Measurements from ENCODE around the gene LGMN.

DNA sequence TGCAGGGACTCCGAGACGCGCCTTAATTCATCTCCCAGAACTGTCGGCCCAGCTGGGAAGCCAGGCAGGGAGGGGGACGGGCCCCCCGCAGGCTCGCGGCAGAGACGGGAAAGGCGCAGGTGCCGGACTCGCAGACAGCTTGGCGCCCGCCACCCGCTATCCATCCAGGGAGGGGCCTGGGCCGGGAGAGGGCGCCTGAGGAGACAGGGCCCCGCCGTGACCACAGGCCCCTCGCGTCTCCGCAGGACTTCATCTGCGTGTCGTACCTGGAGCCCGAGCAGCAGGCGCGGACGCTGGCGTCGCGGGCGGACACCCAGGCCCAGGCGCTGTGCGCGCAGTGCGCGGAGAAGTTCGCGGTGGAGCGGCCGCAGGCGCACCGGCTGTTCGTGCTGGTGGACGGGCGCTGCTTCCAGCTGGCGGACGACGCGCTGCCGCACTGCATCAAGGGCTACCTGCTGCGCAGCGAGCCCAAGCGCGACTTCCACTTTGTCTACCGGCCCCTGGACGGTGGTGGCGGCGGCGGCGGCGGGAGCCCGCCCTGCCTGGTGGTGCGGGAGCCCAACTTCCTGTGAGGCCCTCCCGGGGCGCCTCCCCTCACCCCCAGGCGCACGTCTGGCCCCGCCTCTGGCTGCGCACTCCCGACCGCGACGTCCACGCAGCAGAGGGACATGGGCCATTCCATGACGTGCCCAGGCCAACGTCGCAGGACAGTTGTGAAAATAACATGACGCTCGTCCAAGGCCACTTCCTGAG is 60.6 kb downstream of the LGMN start:
- TF ChIP-seq POLR2AphosphoS5 (IDR thresholded peaks at IDR 0.05; ENCODE audit: low read depth): no peak
- TF ChIP-seq, protein P1, sequence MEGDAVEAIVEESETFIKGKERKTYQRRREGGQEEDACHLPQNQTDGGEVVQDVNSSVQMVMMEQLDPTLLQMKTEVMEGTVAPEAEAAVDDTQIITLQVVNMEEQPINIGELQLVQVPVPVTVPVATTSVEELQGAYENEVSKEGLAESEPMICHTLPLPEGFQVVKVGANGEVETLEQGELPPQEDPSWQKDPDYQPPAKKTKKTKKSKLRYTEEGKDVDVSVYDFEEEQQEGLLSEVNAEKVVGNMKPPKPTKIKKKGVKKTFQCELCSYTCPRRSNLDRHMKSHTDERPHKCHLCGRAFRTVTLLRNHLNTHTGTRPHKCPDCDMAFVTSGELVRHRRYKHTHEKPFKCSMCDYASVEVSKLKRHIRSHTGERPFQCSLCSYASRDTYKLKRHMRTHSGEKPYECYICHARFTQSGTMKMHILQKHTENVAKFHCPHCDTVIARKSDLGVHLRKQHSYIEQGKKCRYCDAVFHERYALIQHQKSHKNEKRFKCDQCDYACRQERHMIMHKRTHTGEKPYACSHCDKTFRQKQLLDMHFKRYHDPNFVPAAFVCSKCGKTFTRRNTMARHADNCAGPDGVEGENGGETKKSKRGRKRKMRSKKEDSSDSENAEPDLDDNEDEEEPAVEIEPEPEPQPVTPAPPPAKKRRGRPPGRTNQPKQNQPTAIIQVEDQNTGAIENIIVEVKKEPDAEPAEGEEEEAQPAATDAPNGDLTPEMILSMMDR (IDR thresholded peaks at IDR 0.05; ENCODE audit: insufficient read depth, low read length): no peak
